ENCODE measurements around the gene PPP1R1B. TPM values are rescaled to one million over a fixed set of nuclear protein-coding genes. Genes with fewer than 3 reads are reported as not detected.
A peak's percentile ranks its signal among the peaks of the same experiment; 100 is the strongest.

PPP1R1B gene
- total and polyA plus RNA-seq, 12 donors = 0.32 to 58.0 (median 13.0) TPM; not detected in 1

GRCh38 chr17:39661744-39662541 is 35.2 kb downstream of the PPP1R1B start:
- peaks cover 0 to 54% of the 10 kb centered on the region in 2 donors for H3K36me3 ChIP-seq (replicated peaks in 1 of 2)
- no peak overlapping the region for H3K4me3 ChIP-seq
- WGBS, 4 donors = 85 to 94% (median 91%) methylated on average over 7 to 8 of the region's 8 CpGs
- intact Hi-C loops (cut with DNase I) = no loop called here
- DNase-seq = no peak
- H3K4me1 ChIP-seq (replicated peaks in 1 of 2) = peaks cover 3 to 49% of the 10 kb centered on the region in 2 donors
- H3K27ac ChIP-seq = peak overlapping the region in 1 of 5 donors; percentile 74
- no peaks in the 10 kb centered on the region for H3K27me3 ChIP-seq
- H3K9me3 ChIP-seq (replicated peaks in 1 of 3) = no peaks in the 10 kb centered on the region
- no peak for TF ChIP-seq CTCF (IDR thresholded peaks at IDR 0.05)

DNA sequence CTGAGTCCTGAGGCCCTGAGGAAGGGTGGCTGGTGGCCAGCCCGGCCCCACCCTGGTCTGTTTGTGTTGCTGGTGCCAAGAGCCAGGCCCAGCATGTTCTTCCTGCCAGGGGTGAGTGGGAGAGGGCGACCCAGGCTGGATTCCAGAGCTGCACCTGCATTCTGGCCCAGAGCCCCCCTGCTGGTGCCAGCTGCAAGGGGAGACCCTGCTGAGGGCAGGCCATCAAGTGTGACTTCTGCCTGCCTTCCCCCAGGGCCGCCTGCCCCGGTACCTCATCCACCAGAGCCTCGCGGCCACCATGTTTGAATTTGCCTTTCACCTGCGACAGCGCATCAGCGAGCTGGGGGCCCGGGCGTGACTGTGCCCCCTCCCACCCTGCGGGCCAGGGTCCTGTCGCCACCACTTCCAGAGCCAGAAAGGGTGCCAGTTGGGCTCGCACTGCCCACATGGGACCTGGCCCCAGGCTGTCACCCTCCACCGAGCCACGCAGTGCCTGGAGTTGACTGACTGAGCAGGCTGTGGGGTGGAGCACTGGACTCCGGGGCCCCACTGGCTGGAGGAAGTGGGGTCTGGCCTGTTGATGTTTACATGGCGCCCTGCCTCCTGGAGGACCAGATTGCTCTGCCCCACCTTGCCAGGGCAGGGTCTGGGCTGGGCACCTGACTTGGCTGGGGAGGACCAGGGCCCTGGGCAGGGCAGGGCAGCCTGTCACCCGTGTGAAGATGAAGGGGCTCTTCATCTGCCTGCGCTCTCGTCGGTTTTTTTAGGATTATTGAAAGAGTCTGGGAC is 36.0 kb downstream of the PPP1R1B start:
- H3K36me3 ChIP-seq (replicated peaks in 1 of 2) = peaks cover 0 to 52% of the 10 kb centered on the region in 2 donors
- peak in 1 of 7 donors; percentile 54 for DNase-seq
- 76 to 89% (median 87%) methylated on average over 10 to 22 of the region's 22 CpGs for WGBS, 4 donors
- H3K27ac ChIP-seq = peak overlapping the region in 1 of 5 donors; percentile 74
- no peaks in the 10 kb centered on the region for H3K9me3 ChIP-seq (replicated peaks in 1 of 3)
- intact Hi-C loops (cut with DNase I) = no loop called here
- TF ChIP-seq POLR2A (IDR thresholded peaks at IDR 0.05) (no peak), CTCF (IDR thresholded peaks at IDR 0.05) (no peak)
- H3K27me3 ChIP-seq = no peaks in the 10 kb centered on the region
- no peak overlapping the region for H3K4me3 ChIP-seq
- H3K4me1 ChIP-seq (replicated peaks in 1 of 2) = peaks cover 9 to 52% of the 10 kb centered on the region in 2 donors

- DNase-seq = no peak
- H3K9me3 ChIP-seq (replicated peaks in 1 of 3) = no peaks in the 10 kb centered on the region
- TF ChIP-seq CTCF (IDR thresholded peaks at IDR 0.05) (no peak), POLR2A (IDR thresholded peaks at IDR 0.05) (no peak)
- intact Hi-C loops (cut with DNase I) = no loop called here
- WGBS, 4 donors = 65 to 91% (median 72%) methylated on average over 3 to 4 of the region's 4 CpGs
- H3K36me3 ChIP-seq (replicated peaks in 1 of 2) = peaks cover 0 to 46% of the 10 kb centered on the region in 2 donors
- H3K27ac ChIP-seq = peak overlapping the region in 1 of 5 donors; percentile 74
- H3K4me1 ChIP-seq (replicated peaks in 1 of 2) = peaks cover 15 to 54% of the 10 kb centered on the region in 2 donors
- H3K4me3 ChIP-seq = no peak overlapping the region
- no peaks in the 10 kb centered on the region for H3K27me3 ChIP-seq
Measured at GRCh38 chr17:39663340-39663687, 36.6 kb downstream of the PPP1R1B start.

All from adrenal gland (tissue), 12 donors.